Measurements from ENCODE around the gene APEH.

The APEH gene

DNA sequence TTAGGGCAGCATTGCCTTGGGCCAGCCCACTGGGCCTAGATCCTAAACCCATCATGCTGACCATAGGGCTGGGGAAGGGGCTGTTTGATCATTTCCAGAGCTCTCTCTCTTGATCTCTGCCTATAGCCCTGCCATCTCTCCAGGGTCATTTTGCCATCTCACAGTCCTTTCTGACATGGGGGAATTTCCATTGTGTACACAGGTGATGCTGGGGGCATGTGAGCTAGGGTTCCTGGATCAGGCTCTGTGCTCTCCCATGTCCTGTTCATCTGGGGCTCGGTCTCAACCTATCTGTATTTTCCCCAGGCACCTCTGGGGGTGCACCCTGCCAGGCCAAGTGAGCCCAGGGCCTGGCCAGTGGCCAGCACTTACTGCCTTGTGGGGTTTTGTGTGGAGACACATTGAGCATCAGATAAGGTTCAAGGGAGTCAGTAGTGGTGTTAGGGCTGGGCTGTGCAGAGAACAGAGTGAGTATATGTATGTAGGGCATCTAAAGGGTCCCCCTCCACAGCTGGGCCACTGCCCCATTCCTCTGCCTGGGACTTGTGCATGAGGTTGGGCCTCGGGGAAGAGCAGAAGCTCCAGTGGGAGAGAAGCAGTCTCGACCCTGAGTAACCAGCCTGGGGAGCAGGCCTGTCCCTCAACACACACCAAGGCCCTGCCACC is 25.7 kb upstream of the APEH start:
- no peak overlapping the region for H3K27ac ChIP-seq

GRCh38 chr3:49649576-49649975 is 24.6 kb upstream of the APEH start:
- H3K27ac ChIP-seq: no peak overlapping the region
- no peak overlapping the region for H3K4me3 ChIP-seq

More for the DNA sequence above, 25.7 kb upstream of the APEH start:
- no peak overlapping the region for H3K4me3 ChIP-seq

DNA sequence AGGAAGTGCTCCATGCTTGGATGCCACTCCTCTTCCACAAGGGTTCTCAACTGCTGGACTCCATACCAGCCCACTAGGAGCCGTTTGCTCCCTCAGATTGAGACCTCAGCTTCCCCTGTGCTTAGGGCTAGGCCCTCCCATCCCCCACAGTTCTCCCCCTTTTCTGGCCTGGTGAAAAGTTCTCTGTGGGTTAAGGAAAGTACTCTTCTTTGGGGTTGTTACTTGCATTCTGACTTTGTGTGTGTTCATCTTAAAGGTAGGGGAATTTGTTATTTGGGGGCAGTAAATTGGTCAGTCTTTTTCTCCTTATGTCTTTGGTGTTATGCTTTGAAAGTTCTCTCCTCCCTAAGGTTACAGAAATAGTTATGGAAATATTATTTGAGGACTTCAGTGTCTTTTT is 24.0 kb upstream of the APEH start:
- Histone ChIP-seq H3K27ac (no peak overlapping the region), H3K4me3 (no peak overlapping the region)

DNA sequence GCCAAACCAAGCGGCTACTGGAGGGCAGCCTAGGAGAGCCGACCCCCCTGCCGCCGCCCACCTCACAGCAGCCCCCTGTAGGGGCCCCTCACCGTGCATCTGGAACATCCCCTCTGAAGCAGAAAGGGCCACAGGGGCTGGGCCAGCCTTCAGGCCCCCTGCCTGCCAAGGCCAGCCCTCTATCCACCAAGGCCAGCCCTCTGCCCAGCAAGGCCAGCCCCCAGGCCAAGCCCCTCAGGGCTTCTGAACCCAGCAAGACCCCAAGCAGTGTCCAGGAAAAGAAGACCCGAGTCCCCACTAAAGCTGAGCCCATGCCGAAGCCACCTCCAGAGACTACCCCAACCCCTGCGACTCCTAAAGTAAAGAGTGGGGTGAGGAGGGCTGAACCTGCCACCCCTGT is 23.5 kb upstream of the APEH start:
- H3K4me3 ChIP-seq: no peak overlapping the region
- no peak overlapping the region for H3K27ac ChIP-seq

DNA sequence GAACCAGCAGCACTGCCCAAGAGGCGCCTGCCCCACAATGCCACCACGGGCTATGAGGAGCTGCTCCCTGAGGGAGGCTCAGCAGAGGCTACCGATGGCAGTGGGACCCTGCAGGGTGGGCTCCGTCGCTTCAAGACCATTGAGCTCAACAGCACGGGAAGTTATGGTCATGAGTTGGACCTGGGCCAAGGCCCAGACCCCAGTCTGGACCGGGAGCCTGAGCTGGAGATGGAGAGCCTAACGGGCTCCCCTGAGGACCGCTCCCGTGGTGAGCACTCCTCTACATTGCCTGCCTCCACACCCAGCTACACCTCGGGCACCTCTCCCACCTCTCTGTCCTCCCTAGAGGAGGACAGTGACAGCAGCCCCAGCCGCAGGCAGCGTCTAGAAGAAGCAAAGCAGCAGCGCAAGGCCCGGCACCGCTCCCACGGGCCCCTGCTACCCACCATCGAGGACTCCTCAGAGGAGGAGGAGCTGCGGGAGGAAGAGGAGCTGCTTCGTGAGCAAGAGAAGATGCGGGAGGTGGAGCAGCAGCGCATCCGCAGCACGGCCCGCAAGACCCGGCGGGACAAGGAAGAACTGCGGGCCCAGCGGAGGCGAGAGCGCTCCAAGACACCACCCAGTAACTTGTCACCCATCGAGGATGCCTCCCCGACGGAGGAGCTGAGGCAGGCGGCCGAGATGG is 21.8 kb upstream of the APEH start:
- Histone ChIP-seq H3K4me3 (no peak overlapping the region), H3K27ac (no peak overlapping the region)

DNA sequence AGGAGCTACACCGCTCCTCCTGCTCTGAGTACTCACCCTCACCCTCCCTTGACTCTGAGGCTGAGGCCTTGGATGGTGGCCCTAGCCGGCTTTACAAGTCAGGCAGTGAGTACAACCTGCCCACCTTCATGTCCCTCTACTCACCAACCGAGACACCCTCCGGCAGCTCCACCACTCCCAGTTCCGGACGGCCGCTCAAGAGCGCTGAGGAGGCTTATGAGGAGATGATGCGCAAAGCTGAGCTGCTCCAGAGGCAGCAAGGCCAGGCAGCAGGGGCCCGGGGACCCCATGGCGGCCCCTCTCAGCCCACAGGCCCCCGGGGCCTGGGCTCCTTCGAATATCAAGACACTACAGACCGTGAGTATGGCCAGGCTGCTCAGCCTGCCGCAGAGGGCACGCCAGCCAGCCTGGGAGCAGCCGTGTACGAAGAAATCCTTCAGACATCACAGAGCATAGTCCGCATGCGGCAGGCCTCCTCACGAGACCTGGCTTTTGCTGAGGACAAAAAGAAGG is 21.2 kb upstream of the APEH start:
- H3K27ac ChIP-seq: no peak overlapping the region
- no peak overlapping the region for H3K4me3 ChIP-seq

DNA sequence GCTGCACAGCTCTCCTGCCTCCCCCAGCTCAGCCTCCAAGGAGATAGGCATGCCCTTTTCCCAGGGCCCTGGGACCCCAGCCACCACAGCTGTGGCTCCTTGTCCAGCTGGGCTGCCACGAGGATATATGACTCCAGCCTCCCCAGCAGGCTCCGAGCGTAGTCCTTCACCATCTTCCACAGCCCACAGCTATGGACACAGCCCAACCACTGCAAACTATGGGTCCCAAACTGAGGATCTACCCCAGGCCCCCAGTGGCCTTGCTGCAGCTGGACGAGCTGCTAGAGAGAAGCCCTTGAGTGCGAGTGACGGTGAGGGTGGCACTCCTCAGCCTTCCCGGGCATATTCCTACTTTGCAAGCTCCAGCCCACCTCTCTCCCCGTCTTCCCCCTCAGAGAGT is 20.5 kb upstream of the APEH start:
- Histone ChIP-seq H3K27ac (no peak overlapping the region), H3K4me3 (no peak overlapping the region)

GRCh38 chr3:49654176-49654825 is 19.9 kb upstream of the APEH start:
- Histone ChIP-seq H3K4me3 (no peak overlapping the region), H3K27ac (no peak overlapping the region)

- Histone ChIP-seq H3K27ac (no peak overlapping the region), H3K4me3 (no peak overlapping the region)
Observed at GRCh38 chr3:49654955-49655556, 19.1 kb upstream of the APEH start.

- H3K27ac ChIP-seq: no peak overlapping the region
- H3K4me3 ChIP-seq: no peak overlapping the region
Observed at GRCh38 chr3:49655731-49656285, 18.3 kb upstream of the APEH start.

- Histone ChIP-seq H3K4me3 (no peak overlapping the region), H3K27ac (no peak overlapping the region)
Observed at GRCh38 chr3:49656541-49657112, 17.5 kb upstream of the APEH start.

- Histone ChIP-seq H3K4me3 (no peak overlapping the region), H3K27ac (no peak overlapping the region)
Observed at GRCh38 chr3:49657208-49657915, 16.8 kb upstream of the APEH start.

- Histone ChIP-seq H3K4me3 (no peak overlapping the region), H3K27ac (no peak overlapping the region)
Observed at GRCh38 chr3:49658711-49659110, 15.4 kb upstream of the APEH start.

DNA sequence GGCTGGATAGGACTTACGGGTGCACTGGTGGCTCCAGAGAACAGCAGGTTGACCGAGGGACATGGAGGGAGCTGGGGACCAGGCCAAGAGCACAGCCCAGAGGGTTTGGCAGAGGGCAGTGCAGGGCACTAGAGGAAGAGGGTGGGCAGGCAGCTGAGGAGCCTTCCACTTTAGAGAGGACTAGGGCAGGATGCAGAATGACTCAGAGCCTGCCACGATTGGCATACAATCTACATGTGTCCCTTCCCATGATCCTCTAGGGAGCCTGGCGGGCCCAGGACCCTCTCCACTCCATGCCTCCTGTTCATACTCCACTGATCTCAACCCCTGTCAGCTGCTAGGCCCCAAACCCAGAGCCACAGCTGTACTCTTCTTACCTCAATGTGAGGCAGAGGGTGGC is 14.4 kb upstream of the APEH start:
- H3K4me3 ChIP-seq: no peak overlapping the region
- no peak overlapping the region for H3K27ac ChIP-seq

DNA sequence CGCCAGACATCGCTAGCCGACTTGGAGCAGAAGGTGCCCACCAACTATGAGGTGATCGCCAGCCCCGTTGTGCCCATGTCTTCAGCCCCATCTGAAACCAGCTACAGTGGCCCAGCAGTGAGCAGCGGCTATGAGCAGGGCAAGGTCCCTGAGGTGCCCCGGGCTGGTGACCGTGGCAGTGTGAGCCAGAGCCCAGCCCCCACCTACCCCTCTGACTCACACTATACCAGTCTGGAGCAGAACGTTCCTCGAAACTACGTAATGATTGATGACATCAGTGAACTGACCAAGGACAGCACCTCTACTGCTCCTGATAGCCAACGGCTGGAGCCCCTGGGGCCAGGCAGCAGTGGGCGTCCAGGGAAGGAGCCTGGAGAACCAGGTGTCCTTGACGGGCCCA is 12.9 kb upstream of the APEH start:
- Histone ChIP-seq H3K27ac (no peak overlapping the region), H3K4me3 (no peak overlapping the region)

GRCh38 chr3:49662021-49662420 is 12.1 kb upstream of the APEH start:
- Histone ChIP-seq H3K27ac (no peak overlapping the region), H3K4me3 (no peak overlapping the region)

DNA sequence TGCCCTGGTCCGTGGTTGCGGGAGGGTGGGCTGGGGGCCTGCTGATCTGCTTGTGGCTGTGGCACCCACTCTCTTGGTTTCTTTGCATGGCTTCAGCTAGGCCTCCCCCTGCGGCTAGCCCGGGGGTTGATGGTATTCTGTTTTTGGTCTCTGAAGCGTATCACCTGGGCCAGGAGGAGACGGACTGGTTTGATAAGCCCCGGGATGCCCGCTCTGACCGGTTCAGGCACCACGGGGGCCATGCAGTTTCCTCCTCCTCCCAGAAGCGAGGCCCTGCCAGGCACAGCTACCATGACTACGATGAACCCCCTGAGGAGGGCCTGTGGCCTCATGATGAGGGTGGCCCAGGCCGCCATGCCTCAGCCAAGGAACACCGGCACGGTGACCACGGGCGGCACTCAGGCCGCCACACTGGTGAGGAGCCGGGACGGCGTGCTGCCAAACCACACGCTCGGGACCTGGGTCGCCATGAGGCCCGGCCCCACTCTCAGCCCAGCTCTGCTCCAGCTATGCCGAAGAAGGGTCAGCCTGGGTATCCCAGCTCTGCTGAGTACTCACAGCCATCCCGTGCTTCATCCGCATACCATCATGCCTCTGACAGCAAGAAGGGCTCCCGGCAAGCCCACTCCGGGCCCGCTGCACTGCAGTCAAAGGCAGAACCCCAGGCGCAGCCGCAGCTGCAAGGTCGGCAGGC is 11.3 kb upstream of the APEH start:
- Histone ChIP-seq H3K4me3 (no peak overlapping the region), H3K27ac (no peak overlapping the region)

GRCh38 chr3:49663831-49664230 is 10.3 kb upstream of the APEH start:
- Histone ChIP-seq H3K4me3 (no peak overlapping the region), H3K27ac (no peak overlapping the region)

- no peak overlapping the region for H3K4me3 ChIP-seq
- no peak overlapping the region for H3K27ac ChIP-seq
Observed at GRCh38 chr3:49664300-49664699, 9.9 kb upstream of the APEH start.

All from skin epidermis (tissue), 12 donors.